K562 (cell line): ENCODE data around the gene MACF1.

Experiments used
- AFF4 ChIP-seq: sonication (generic); formaldehyde crosslinking; IDR thresholded peaks from 2 replicates; pipeline ENCODE4 v1.8.0; 2023; ENCODE audit warnings: mild to moderate bottlenecking, missing genetic modification reagents
- CBX2 ChIP-seq: fragments of 200-600 bp; sonication (generic); IDR thresholded peaks from one replicate; pipeline ENCODE4 v1.6.1; 2012; ENCODE audit warnings: mild to moderate bottlenecking, low read length, inconsistent platforms; ENCODE audit not compliant: insufficient read depth, poor library complexity, severe bottlenecking
- CTCF ChIP-seq, 3 experiments: IDR thresholded peaks in 2 of 3; conservative IDR thresholded peaks in 1 of 3; 2 replicates each; pipeline ENCODE4 v1.5.1; 2011 to 2012; ENCODE audit warnings: low read length in 3 of 3, mild to moderate bottlenecking in 3 of 3, control low read depth in 2 of 3, improper control_type of control experiment in 1 of 3, inconsistent platforms in 1 of 3, low read depth in 1 of 3, mixed read lengths in 1 of 3, moderate library complexity in 1 of 3; ENCODE audit not compliant: insufficient read depth in 2 of 3
- HDAC1 ChIP-seq, 2 experiments: fragments of 450-650 bp; IDR thresholded peaks; 2 replicates each; pipeline ENCODE4 v1.6.1; 2016 to 2017; ENCODE audit warnings: inconsistent platforms in 1 of 2, mild to moderate bottlenecking in 1 of 2, moderate library complexity in 1 of 2
- HDGF ChIP-seq: fragments of 450-650 bp; IDR thresholded peaks from 2 replicates; pipeline ENCODE4 v1.6.1; 2016
- MAFG ChIP-seq: fragments of 450-650 bp; conservative IDR thresholded peaks from 2 replicates; pipeline ENCODE4 v1.6.1; 2016; ENCODE audit warnings: missing genetic modification characterization, missing compliant biosample characterization
- NR2C2 ChIP-seq, 2 experiments: fragments of 200-800 bp in 1 of 2; sonication (Bioruptor generic) in 1 of 2; sonication (generic) in 1 of 2; formaldehyde crosslinking in 1 of 2; IDR thresholded peaks; 2 replicates each; pipeline versions ENCODE4 v1.6.1 to v1.8.0; 2016 to 2022; ENCODE audit warnings: mild to moderate bottlenecking in 1 of 2, missing compliant biosample characterization in 1 of 2, missing genetic modification characterization in 1 of 2, missing genetic modification reagents in 1 of 2
- POLR2A ChIP-seq: fragments of 450-650 bp; conservative IDR thresholded peaks from 2 replicates; pipeline ENCODE4 v1.6.1; 2016
- SPI1 ChIP-seq: IDR thresholded peaks from 2 replicates; pipeline ENCODE4 v1.6.1; 2011; ENCODE audit warnings: low read depth, low read length, control low read depth, borderline replicate concordance
- YY1 ChIP-seq, 3 experiments: IDR thresholded peaks; 2 replicates each; pipeline ENCODE4 v1.6.1; 2011; ENCODE audit warnings: low read length in 2 of 3, mild to moderate bottlenecking in 2 of 3, moderate library complexity in 2 of 3, borderline replicate concordance in 1 of 3, control low read depth in 1 of 3, low read depth in 1 of 3; ENCODE audit not compliant: insufficient read depth in 3 of 3, insufficient replicate concordance in 2 of 3, control insufficient read depth in 1 of 3, insufficient read length in 1 of 3; ENCODE audit errors: extremely low read depth in 1 of 3

DNA sequence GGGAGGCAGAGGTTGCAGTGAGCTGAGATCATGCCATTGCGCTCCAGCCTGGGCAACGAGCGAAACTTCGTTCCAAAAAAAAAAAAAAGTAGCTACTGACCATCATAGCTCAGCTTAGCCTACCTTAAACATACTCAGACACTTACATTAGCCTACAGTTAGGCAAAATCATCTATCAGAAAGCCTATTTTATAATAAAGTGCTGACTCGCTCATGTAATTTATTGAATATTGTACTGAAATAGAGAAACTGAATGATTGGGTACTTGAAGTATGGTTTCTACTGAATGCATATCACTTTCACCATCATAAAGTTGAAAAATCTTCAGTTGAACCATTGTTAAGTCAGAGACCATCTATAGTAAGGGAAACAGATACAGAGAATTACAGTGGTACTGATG is 193.0 kb downstream of the MACF1 start:
- TF ChIP-seq HDGF (no peak), HDAC1 (IDR thresholded peaks at IDR 0.05) (no peak), POLR2A (no peak), SPI1 (no peak), AFF4 (CRISPR knock-in tag) (no peak), CTCF (IDR thresholded peaks at IDR 0.05 in 2 of 3, conservative IDR thresholded peaks at IDR 0.05 in 1 of 3; ENCODE audit: insufficient read depth in 2 of 3, low read depth in 1 of 3, low read length in 3 of 3) (no peak), YY1 (IDR thresholded peaks at IDR 0.05; ENCODE audit: borderline replicate concordance in 1 of 3, control insufficient read depth in 1 of 3, extremely low read depth in 1 of 3, insufficient read depth in 3 of 3, insufficient read length in 1 of 3, insufficient replicate concordance in 2 of 3, low read depth in 1 of 3, low read length in 2 of 3) (no peak), MAFG (no peak), NR2C2 (CRISPR knock-in tag; IDR thresholded peaks at IDR 0.05) (no peak), NR2C2 (tag; IDR thresholded peaks at IDR 0.05) (no peak), CBX2 (no peak)
